HG03342 (cell line): Measurements from ENCODE around the gene COLEC12.

Experiments
- ATAC-seq: cut with Tn5 transposase; IDR thresholded peaks from one replicate; pipeline ENCODE4 v1.9.1; 2021; ENCODE audit warnings: mild to moderate bottlenecking, moderate library complexity; ENCODE audit not compliant: unreplicated experiment

COLEC12 gene

DNA sequence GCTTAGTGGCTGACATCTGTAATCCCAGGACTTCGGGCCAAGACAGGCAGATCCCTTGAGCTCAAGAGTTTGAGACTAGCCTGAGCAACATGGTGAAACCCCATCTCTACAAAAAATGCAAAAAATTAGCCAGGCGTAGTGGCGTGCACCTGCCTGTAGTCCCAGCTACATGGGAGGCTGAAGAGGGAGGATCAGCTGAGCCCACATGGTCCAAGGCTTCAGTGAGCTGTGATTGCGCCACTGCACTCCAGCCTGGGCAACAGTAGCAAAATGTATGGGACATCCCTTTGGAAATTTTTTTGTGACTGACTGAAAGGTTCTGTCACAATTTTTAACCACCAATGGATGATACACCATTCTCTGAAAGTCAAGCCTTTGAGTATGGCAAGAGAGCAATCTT, 6.3 kb upstream of the COLEC12 start:
- ATAC-seq = no peak

GRCh38 chr18:506264-506663, 5.8 kb upstream of the COLEC12 start:
- no peak for ATAC-seq

DNA sequence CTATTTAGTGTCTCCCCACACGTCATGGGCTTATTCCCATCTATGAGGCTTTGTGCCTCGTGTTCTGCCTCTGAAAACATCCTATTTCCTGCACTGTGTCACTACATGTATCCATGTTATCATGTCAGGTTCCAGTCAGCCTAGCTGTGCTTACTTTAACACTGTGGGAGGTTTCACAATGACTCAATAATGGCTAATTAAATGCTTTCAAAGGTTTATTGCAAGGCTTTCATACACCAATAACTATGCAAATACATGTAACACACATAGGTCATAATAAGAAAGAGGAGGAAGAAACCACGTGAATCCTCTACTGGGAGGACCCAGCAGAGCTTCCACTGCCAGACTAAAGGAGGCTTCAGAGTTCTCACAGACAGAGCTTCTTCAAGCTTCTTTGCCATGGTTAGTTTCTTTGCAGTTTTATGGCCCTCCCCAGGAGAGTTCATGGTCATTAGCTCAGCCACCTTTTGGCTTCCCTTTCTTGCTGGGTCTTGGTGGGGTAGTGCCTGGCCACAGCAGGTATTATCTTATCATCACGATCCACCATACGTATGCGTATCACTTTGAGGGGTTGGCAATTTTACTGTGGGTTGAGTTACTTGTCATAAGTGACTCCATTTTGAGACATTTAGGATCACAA, 5.1 kb upstream of the COLEC12 start:
- ATAC-seq = peak; percentile 86

GRCh38 chr18:501406-501714, 859 bp upstream of the COLEC12 start:
- no peak for ATAC-seq

- ATAC-seq = no peak
Observed at GRCh38 chr18:499776-500631, 497 bp downstream of the COLEC12 start.

DNA sequence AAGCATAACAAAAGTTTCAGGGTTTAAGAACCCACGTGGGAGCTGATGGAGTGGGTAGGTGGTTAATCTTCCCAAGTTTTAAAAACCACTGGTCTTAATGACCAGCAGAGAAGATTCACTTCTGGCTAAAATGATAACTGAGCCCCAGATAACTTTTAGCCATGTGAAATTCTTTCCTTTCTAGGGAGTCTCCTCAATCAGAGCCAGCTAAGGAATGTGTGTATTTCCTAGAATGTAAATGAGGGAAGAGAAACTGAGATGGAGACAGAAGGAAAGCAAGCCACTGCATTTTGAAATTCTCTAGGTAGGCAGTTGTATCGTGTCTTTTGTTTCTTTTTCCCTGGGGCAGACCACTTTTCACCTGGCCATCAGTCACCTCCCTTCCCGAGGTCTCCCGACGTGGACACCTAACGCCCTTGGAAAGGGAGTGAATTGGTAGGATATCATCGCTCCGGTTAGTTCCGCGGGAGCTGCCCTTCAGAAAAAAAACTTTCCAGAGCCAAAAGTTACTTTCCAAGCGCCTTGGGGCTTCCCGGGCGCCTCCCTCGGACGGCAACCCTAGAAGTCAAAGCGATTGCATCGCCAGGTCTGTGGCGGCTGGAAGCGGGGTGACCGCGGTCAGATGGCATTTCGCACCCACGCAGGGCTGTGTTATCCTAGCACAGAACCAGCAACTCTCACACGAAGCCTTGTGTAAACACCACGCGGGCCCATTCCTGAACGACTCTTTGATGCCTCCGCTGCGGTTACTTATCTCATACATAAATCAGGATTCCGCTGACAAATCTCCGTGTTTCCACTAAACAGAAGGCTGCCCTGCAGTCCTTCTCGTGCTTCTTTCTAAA, 1.3 kb downstream of the COLEC12 start:
- ATAC-seq = no peak

GRCh38 chr18:497688-498087, 2.8 kb downstream of the COLEC12 start:
- ATAC-seq = no peak

DNA sequence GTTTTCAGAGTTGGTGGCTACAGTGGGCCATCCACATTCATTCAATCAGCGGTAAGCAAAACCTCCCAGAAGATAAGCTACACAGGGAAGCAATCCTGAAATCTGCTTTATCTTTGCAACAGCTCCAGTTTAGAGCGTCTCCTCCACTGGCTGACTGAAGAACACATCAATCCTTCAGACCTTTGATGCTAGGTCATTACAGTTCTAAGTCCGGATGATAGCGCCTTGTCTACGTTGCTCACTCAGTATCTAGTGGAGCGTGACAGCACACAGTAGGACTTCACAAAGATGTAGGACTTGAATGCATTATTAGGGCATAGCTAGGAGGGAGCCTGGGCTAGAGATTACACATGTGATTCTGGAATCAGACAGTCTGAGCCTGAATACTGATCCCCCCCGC, 5.0 kb downstream of the COLEC12 start:
- no peak for ATAC-seq

GRCh38 chr18:495017-495416, 5.5 kb downstream of the COLEC12 start:
- no peak for ATAC-seq

DNA sequence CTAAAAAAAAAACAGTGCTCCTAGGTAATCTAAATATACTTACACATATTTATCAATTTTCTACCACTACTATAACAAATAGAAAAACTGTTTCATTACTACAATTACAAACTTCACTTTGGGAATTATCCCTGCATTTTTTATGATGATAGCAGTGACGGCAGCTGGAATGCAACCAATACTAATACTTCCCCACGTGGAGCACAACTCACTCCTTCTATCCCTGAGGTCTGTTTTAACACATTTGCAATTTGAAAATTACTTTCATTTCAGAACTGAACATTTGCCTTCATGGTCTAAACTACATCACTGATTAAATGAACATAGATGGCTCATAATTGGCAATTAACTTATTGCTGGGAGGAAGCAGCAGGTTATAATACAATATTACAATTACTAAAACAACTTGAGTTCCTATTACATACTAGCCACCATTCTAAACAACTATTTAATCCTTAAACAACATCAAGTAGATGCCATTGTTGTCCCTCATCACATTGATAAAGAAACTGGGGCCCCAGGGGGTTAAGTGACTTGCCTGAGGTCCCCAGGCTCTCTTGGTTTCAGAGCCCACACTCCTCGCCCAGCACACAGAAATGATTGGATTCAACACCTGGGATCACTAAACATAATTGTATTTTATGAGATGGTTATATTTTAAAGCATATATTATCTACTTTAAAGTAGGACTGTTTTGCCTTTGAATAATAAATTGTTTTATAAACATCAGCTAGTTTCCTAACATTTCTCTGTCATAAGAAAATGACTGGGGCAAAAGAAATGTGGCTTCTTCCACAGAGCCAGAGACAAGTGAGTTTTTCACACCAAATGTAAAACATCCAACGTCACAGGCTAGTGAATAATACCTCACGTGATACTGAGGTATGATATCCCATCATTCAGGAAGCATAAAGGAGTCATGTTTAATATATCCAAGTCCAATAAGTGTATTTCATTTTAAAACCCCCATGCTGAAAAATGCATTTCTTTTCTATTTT, 6.2 kb downstream of the COLEC12 start:
- no peak for ATAC-seq

DNA sequence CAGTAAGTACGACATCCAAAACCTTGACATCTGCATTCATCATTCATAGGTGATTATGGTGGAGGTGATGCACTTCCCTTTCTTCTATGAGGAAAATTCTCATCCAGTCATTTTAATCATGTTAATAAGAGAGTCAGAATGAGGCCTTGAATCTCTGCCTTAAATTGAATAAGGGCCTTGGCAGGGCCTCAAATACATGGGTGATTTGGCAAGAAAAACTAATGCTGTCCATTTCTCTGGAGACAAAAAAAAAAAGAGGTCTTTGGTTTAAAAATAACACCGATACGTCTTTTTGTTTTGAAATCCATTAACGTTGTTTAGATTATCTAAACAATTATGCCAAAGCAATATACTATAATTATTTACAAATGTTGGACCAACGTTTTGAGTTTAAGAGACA, 8.1 kb downstream of the COLEC12 start:
- no peak for ATAC-seq

GRCh38 chr18:490624-491023, 9.9 kb downstream of the COLEC12 start:
- ATAC-seq = no peak

DNA sequence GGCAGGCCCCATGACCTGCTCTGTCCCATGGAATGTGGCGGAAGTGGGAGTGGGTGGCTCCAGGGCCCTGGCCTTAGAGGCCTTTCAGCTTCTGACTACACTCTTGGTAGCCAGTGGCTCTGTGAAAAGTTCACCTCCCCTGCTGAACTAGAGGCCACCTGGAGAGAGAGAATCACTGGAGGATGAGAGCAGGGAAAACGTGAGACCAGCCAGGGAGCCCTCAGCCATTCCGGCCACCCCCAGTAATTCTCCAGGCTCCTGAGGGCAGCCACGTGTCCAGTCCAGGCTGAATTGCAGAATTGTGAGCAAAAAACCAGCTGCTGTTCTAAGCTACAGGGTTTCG, 10.5 kb downstream of the COLEC12 start:
- ATAC-seq = no peak

DNA sequence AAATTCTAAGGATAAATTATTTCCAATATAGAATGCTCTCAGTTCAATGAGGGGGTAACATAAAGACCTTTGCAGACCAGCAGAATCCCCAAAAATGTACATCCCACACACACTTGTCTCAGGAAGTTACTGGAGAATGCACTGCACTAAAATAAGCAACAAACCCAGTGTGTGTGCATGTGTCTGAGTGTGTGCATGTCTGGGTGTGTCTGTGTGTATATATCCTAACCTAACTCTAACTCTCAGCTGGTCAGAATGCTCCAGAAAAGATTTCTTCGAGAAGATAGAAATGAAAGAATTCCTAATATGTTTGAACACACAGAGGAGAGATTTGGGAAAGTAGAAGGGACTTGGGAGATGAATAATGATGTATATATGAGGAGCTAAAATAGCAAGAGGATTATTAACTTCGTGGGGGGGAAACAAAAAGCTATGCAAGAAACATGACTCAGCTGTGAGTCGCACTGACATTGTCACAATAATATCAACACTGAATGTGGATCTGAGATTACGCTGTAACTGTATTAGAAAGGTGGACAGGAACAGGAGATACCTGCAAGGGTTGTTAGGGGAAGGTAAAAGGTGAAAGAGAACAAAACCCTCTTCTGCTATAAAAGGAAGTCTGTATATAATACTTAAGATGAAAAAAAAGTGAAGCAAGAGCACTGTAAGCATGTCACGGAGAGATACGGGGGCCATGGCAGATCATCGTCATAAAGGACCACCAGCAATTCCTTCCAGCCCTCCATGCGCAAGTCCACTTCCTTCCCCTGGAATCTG, 11.1 kb downstream of the COLEC12 start:
- no peak for ATAC-seq

DNA sequence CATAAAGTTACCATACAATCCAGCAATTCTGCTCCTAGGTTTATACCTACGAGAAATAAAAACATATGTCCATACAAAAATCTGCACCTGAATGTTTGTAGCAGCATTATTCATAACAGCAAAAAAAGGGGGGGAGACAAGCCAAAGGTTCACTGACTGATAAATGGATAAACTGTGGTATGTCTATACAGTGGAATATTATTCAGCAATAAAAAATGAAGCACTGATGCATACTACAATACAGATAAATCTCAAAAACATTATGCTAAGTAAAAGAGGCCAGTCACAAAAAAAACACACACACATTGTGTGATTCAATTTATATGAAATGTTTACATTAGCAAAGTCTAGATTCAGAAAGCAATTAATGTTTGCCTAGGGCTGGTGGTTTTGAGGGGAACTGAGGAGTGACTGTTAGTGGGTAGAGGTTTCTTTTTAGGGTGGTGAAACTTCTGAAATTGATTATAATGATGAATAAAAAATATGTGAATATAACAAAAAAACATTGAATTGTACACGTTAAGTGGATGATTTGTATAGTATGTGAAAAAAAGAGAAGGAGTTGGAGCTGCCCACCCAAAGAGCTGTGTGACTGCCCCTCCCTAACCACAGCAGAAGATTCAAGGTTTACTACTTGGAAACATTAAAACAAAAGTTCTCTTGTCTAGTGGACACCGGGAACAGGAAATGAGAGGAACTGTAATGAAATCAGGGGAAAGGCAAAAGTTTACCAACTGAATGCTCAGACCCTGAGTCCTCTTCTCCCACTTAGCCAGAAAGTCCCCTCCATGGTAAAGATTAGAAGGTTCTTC, 13.4 kb downstream of the COLEC12 start:
- ATAC-seq = no peak

DNA sequence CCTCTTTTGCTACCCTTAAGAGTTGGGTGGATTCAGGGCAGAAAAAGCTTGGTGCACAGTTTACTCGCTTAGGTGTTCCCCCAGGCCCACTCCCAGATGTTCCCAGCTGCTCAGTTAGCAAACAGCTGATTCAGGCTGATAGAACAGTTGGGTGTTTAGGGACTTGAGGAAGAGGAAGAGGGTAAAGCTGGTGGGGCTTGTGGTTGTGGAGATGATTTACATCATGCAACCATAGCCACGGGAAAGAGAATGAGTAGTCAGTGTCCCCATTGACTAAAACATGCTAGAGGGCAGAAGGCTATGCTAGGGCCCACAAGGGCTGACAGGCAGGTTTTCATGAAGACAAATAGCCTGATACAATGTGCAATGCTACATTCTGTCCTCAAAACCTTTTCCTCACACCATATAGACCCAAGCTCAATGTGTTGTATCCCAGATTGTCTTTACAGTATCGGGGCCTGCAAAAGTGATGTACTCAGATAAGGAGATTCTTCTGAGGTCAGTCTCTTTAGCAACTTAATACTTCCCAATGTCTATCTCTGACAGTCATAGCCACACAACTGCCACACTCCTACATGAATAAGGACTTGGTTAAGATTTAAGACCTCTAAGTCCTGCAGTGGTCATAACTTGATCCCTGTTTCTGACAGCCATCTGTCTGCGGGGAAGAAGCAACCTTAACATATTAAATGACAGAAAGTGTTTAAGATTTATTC, 15.6 kb downstream of the COLEC12 start:
- ATAC-seq = peak; percentile 81

DNA sequence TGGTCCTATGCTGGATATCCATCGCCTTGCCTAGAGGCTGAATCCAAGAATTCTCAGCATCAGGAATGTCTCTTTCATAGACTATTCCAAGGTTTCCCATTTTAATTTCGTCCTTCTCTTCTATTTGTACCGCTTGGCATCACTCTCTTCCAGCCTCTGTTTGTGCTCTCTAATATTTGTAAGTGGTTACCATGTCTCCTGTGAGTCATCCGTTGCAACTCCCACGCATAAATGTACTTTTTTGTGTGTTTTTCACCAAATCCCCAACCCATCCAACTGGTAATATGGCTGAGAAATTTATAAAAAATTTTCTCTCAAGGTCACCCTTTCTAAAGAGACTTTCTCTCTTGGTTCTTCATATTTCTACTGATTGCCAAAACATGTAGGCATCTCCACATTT, 21.8 kb downstream of the COLEC12 start:
- no peak for ATAC-seq

- ATAC-seq = no peak
Observed at GRCh38 chr18:477565-477964, 22.9 kb downstream of the COLEC12 start.
